ENCODE measurements around the gene CARD11. TPM values are rescaled to one million over a fixed set of nuclear protein-coding genes. Genes with fewer than 3 reads are reported as not detected.

CARD11 gene
- total RNA-seq, 6 experiments from 2014 or later, result not detected

GRCh38 chr7:3020416-3020815, 23.3 kb downstream of the CARD11 start:
- H3K27me3 Mint-ChIP-seq (ENCODE audit: insufficient read depth), result no peaks in the 10 kb centered on the region
- H3K4me1 Mint-ChIP-seq (ENCODE audit: low read depth), result no peaks in the 10 kb centered on the region
- no peak for DNase-seq
- peaks cover 17% of the 10 kb centered on the region for H3K9me3 Mint-ChIP-seq
- no peaks in the 10 kb centered on the region for H3K36me3 Mint-ChIP-seq (ENCODE audit: low read depth)
- H3K4me3 Mint-ChIP-seq, result no peak overlapping the region
- no peak for TF ChIP-seq CTCF (IDR thresholded peaks at IDR 0.05)
- no peak overlapping the region for H3K27ac Mint-ChIP-seq

- peaks cover 23% of the 10 kb centered on the region for H3K9me3 Mint-ChIP-seq
Measured at GRCh38 chr7:3019801-3020200, 23.9 kb downstream of the CARD11 start.

GRCh38 chr7:3013975-3014792, 29.5 kb downstream of the CARD11 start:
- Mint-ChIP-seq H3K36me3 (ENCODE audit: low read depth) (no peaks in the 10 kb centered on the region), H3K27me3 (ENCODE audit: insufficient read depth) (peaks cover 1% of the 10 kb centered on the region; the same call in 1 of the 2 replicates), H3K4me3 (no peak overlapping the region), H3K27ac (no peak overlapping the region), H3K9me3 (peaks cover 26% of the 10 kb centered on the region), H3K4me1 (ENCODE audit: low read depth) (no peaks in the 10 kb centered on the region)
- no peak for TF ChIP-seq CTCF (IDR thresholded peaks at IDR 0.05)
- no peak for DNase-seq

More at GRCh38 chr7:3019801-3020200, 23.9 kb downstream of the CARD11 start:
- Mint-ChIP-seq H3K27ac (no peak overlapping the region), H3K36me3 (ENCODE audit: low read depth) (no peaks in the 10 kb centered on the region), H3K27me3 (ENCODE audit: insufficient read depth) (no peaks in the 10 kb centered on the region), H3K4me1 (ENCODE audit: low read depth) (no peaks in the 10 kb centered on the region), H3K4me3 (no peak overlapping the region)
- TF ChIP-seq CTCF (IDR thresholded peaks at IDR 0.05), result no peak
- DNase-seq, result no peak

- no peak for DNase-seq
- H3K9me3 Mint-ChIP-seq, result peaks cover 29% of the 10 kb centered on the region; the same call in 1 of the 2 replicates
- no peaks in the 10 kb centered on the region for H3K36me3 Mint-ChIP-seq (ENCODE audit: low read depth)
- H3K27me3 Mint-ChIP-seq (ENCODE audit: insufficient read depth), result peaks cover 3% of the 10 kb centered on the region
- no peak overlapping the region for H3K4me3 Mint-ChIP-seq
- no peaks in the 10 kb centered on the region for H3K4me1 Mint-ChIP-seq (ENCODE audit: low read depth)
- no peak for TF ChIP-seq CTCF (IDR thresholded peaks at IDR 0.05)
- no peak overlapping the region for H3K27ac Mint-ChIP-seq
Measured at GRCh38 chr7:3011211-3011852, 32.3 kb downstream of the CARD11 start.

- H3K27me3 Mint-ChIP-seq (ENCODE audit: insufficient read depth), result peaks cover 3% of the 10 kb centered on the region
- H3K36me3 Mint-ChIP-seq (ENCODE audit: low read depth), result no peaks in the 10 kb centered on the region
Measured at GRCh38 chr7:3010161-3010560, 33.5 kb downstream of the CARD11 start.

More at GRCh38 chr7:3010161-3010560, 33.5 kb downstream of the CARD11 start:
- Mint-ChIP-seq H3K27ac (no peak overlapping the region), H3K9me3 (peaks cover 22% of the 10 kb centered on the region; the same call in 1 of the 2 replicates), H3K4me1 (ENCODE audit: low read depth) (no peaks in the 10 kb centered on the region), H3K4me3 (no peak overlapping the region)
- TF ChIP-seq CTCF (IDR thresholded peaks at IDR 0.05), result no peak
- no peak for DNase-seq

Measured in HFFc6 (cell line).